Vagina (tissue), 2 donors: ENCODE data around the gene RASAL3.

Experiments used
- CTCF ChIP-seq, 3 experiments: fragments of 450-650 bp in 2 of 3; fragments of 200-600 bp in 1 of 3; sonication (generic) in 1 of 3; IDR thresholded peaks; one replicate each; pipeline ENCODE4 v1.5.1; 2017 to 2019; ENCODE audit warnings: antibody characterized with exemption in 3 of 3, mild to moderate bottlenecking in 2 of 3, moderate library complexity in 2 of 3
- POLR2A ChIP-seq, 2 donors: fragments of 450-650 bp; IDR thresholded peaks; one replicate each; pipeline ENCODE4 v1.6.1; 2017; ENCODE audit warnings: antibody characterized with exemption in 2 of 2, mild to moderate bottlenecking in 2 of 2, moderate library complexity in 2 of 2
- POLR2AphosphoS5 ChIP-seq, 2 donors: sonication (generic); formaldehyde crosslinking; IDR thresholded peaks; one replicate each; pipeline ENCODE4 v1.9.0; 2017; ENCODE audit warnings: antibody characterized with exemption in 2 of 2, mild to moderate bottlenecking in 2 of 2, low read depth in 1 of 2; ENCODE audit not compliant: insufficient read depth in 1 of 2

DNA sequence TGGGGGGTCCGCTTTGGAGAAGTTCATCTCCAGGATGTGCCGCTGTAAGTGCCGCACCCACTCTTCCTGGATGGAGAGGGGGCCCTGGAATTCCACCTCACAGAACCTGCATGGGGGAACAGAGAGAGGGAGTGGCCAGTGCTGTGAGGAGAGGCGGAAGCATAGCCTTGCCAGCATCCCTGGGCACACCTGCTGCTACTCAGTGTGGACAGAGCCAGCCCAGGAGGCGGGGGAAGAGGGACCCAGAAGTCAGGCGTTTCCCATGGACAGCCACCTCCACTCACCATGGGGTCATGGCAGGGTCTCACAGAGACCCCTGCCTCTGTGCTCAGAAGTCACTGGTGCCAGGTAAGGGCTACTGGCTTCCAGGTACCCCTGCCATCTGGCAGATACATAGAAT lies 41.2 kb downstream of the RASAL3 start:
- no peak for TF ChIP-seq CTCF (IDR thresholded peaks at IDR 0.05)
- TF ChIP-seq POLR2AphosphoS5 (IDR thresholded peaks at IDR 0.05; ENCODE audit: insufficient read depth in 1 of 2, low read depth in 1 of 2): no peak
- TF ChIP-seq POLR2A (IDR thresholded peaks at IDR 0.05): no peak
